ENCODE measurements around the gene FBXL12.

- TF ChIP-seq CTCF (IDR thresholded peaks at IDR 0.05) (no peak), POLR2A (IDR thresholded peaks at IDR 0.05) (no peak), POLR2AphosphoS5 (IDR thresholded peaks at IDR 0.05) (no peak)
Observed at GRCh38 chr19:9808855-9809824, 9.7 kb downstream of the FBXL12 start.
